GM18511 (cell line): ENCODE data around the gene OR51V1.
"Not testable (repeated sequence)": the region's sequence is repeated elsewhere in the genome, so short reads cannot be mapped to it uniquely, and the experiment has no call there.

Source experiments
- ATAC-seq: cut with Tn5 transposase; IDR thresholded peaks from one replicate; pipeline ENCODE4 v1.9.1; 2021; ENCODE audit warnings: mild to moderate bottlenecking, moderate library complexity; ENCODE audit not compliant: unreplicated experiment

Gene OR51V1, protein sequence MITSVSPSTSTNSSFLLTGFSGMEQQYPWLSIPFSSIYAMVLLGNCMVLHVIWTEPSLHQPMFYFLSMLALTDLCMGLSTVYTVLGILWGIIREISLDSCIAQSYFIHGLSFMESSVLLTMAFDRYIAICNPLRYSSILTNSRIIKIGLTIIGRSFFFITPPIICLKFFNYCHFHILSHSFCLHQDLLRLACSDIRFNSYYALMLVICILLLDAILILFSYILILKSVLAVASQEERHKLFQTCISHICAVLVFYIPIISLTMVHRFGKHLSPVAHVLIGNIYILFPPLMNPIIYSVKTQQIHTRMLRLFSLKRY

DNA sequence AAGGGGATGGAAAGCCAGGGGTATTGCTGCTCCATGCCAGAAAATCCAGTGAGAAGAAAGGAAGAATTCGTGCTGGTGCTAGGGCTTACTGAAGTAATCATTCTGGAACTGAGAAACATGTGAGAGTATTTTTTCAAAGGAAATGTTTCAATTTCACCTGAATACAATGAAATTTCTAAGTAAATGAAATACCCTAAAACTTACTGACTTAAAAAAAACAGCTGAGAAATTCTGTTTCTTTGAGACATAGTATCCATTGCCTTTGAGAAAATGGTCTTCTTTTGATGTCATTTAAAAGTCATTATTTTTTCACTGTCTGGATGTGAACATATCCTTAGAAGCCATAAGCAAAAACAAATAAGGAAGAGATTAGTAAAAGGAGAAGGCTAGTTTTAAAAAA is at the start of gene OR51V1:
Gene OR51V1 (minus strand): TSS at position 101 of the 400 bp plus-strand sequence. CDS start 0 bp downstream, at position 101.
- ATAC-seq, result no peak

GRCh38 chr11:5249807-5250396 is 49.4 kb upstream of the OR51V1 start, which contains the start of gene HBG1:
Gene HBG1, minus strand, starts transcription at chr11:5249857. Its CDS starts 53 bp downstream, at chr11:5249804.
- ATAC-seq, result not testable (repeated sequence)

- ATAC-seq, result not testable (repeated sequence)
Observed at GRCh38 chr11:5248498-5248897, 48.0 kb upstream of the OR51V1 start.

GRCh38 chr11:5247472-5248192 is 47.1 kb upstream of the OR51V1 start:
- ATAC-seq, result no peak

DNA sequence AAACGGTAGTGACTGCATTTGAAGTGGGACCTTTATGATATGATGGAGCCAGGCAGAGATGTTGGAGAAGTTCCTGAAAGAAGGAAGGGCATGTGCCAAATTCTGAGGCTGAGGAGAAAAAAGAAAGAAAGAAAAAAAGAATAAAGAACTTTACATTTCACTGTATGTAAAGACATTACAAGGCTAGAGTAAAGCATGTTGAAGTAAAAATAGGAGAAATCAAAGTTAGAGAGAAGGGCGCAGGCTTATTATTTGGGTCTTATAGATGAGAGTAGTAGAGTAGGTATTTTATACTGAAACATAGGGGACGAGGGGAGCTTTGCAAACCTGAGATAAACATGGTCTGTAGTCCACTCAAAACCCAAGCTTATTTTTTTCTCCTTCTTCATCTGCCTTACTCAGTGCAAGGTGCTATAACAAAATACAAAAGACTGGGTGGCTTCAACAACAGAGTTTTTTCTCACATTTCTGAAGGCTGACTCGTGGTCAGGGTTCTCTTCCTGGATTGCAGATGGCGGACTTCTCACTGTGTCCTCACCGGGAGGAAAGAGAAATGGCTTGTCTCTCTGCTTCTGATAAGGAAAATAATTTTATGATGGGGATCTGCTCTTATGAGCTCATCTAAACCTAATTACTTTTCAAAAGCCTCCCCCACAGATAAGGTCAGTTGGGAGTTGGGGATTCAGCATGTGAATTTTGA is 46.4 kb upstream of the OR51V1 start:
- no peak for ATAC-seq

- ATAC-seq, result no peak
Observed at GRCh38 chr11:5245155-5245554, 44.7 kb upstream of the OR51V1 start.

GRCh38 chr11:5243816-5244180 is 43.3 kb upstream of the OR51V1 start:
- no peak for ATAC-seq

DNA sequence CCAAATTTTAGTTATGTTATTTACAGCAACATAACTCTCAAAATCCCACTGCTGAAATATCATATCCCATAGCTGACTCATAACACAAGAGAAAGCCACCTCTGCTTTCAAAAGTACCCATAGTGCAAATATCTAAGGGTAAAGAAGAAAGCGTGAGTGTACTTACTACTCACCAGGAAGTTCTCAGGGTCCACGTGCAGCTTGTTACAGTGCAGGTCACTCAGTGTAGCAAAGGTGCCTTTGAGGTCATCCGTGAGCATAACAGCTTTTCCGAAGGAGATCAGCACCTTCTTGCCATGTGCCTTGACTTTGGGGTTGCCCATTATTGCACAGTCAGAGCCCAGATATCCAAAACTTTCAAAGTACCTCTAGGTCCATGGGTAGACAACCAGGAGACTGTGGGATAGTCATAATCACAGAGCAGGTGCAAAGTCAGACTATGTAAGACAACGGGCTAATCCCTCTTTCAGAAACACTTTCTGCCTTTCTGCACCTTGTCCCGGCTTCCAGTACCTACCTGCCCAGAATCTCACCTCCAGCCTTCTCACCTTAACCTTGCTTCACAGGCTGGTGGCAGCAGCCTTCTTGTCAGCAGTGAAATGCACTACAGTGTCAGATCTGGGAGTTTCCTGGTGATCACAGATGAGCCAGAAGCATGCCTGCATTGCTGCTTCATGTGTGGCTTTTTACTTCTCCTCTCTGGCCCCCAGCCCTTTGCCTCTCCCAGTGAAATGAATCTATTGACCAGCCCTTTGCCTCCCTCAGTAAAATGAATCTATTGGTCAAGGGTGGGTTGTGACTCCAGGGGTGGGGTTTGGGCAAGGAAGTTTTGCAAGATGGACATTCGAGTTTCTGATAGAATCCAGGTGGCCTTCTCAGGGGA is 42.7 kb upstream of the OR51V1 start:
- peak; percentile 78 for ATAC-seq

GRCh38 chr11:5242208-5242607 is 41.7 kb upstream of the OR51V1 start:
- ATAC-seq, result no peak

GRCh38 chr11:5241458-5241857 is 41.0 kb upstream of the OR51V1 start:
- no peak for ATAC-seq

DNA sequence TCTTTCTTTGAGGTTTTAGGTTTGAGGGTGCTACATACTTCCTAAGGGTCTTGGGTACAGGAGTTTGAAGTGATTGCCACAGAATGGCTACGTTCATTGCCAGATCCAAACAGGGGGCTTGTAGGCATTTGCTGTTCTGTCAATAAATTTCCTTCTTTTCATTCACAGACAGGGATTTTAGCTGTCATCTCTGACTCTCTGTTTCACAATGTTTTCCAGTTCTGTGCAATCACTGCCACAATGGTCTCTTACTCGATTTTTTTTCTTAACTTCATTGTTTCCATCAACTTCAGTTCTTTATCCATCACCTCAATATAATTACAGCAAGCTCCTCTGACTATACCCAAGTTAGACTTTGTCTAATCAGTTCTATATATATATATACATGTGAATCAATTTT is 40.0 kb upstream of the OR51V1 start:
- no peak for ATAC-seq

GRCh38 chr11:5240056-5240455 is 39.6 kb upstream of the OR51V1 start:
- ATAC-seq, result no peak

- ATAC-seq, result no peak
Observed at GRCh38 chr11:5239046-5239445, 38.6 kb upstream of the OR51V1 start.

DNA sequence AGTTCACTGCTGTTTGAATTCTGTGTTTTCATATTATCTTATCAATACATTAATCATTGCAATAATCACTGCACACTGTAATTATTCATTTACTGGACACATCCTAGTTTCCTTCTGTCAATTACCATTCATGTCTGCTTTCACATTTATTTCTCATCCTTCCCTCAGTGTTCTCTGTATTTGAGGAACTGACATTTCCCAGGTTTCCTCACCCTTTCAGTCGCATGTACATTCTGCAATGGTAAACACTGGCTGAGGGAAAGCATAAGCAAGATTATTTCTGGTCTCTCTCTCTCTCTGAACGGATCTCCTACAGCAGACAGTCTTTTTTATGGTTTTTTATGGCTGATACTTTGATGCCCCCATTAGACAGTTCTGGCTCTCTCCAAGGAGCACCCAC is 38.0 kb upstream of the OR51V1 start:
- ATAC-seq, result no peak

GRCh38 chr11:5237420-5237819 is 36.9 kb upstream of the OR51V1 start:
- no peak for ATAC-seq

- no peak for ATAC-seq
Observed at GRCh38 chr11:5235364-5236095, 35.0 kb upstream of the OR51V1 start.

- peak; percentile 91 for ATAC-seq
Observed at GRCh38 chr11:5234381-5234834, 33.9 kb upstream of the OR51V1 start, which contains the start of gene HBD. Gene HBD, minus strand, starts transcription at chr11:5234483. Its CDS starts 50 bp downstream, at chr11:5234433.

GRCh38 chr11:5233307-5233706 is 32.8 kb upstream of the OR51V1 start:
- no peak for ATAC-seq

- no peak for ATAC-seq
Observed at GRCh38 chr11:5232821-5233220, 32.3 kb upstream of the OR51V1 start.
